ENCODE measurements around the gene RNPEPL1.

GRCh38 chr2:240597054-240597418 is 28.8 kb downstream of the RNPEPL1 start:
- TF ChIP-seq CTCF (IDR thresholded peaks at IDR 0.05) (no peak), MAZ (IDR thresholded peaks at IDR 0.05; ENCODE audit: borderline replicate concordance, low read depth, low read length) (no peak), HOXA7 (CRISPR knock-in tag; IDR thresholded peaks at IDR 0.05) (no peak), EP300 (IDR thresholded peaks at IDR 0.05) (no peak), USF2 (IDR thresholded peaks at IDR 0.05) (no peak)

All from A549 (cell line).